ENCODE measurements around the gene IRGQ. TPM values are rescaled to one million over a fixed set of nuclear protein-coding genes. Genes with fewer than 3 reads are reported as not detected.

The IRGQ gene
- polyA plus RNA-seq, 1 donor from 2014 or later, result 156 TPM

DNA sequence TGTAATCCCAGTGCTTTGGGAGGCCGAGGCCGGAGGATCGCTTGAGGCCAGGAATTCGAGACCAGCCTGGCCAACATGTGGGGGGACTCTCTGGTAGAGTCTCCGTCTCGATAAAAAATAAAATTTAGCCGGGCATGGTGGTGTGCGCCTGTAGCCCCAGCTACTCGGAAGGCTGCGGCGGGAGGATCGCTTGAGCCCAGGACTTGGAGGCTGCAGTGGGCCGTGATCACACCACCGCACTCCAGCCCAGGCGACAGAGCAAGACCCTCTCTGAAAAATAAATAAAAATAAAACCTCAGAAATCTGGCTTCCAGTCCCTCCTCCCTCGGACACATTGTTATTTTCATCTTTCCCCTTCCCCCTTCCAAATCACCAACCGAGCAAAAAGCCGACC, 332 bp downstream of the IRGQ start:
- no peaks in the 10 kb centered on the region for H3F3A ChIP-seq (ENCODE audit: insufficient read depth, low read length, poor library complexity, severe bottlenecking)
- peak overlapping the region; percentile 99 for H3K4me3 ChIP-seq (ENCODE audit: low read length)
- no peaks in the 10 kb centered on the region for H3K27me3 ChIP-seq (ENCODE audit: insufficient read depth, low read depth, low read length)
- H3K9me3 ChIP-seq (ENCODE audit: low read length), result no peaks in the 10 kb centered on the region
- H2AFZ ChIP-seq (ENCODE audit: low read depth, low read length), result peak overlapping the region; percentile 48
- peak overlapping the region; percentile 60 for H3K4me2 ChIP-seq (ENCODE audit: low read length)
- TF ChIP-seq RAD21 (conservative IDR thresholded peaks at IDR 0.05) (peak; percentile 9), EP300 (conservative IDR thresholded peaks at IDR 0.05; ENCODE audit: poor library complexity, severe bottlenecking) (no peak), MXI1 (conservative IDR thresholded peaks at IDR 0.05; ENCODE audit: poor library complexity, severe bottlenecking) (peak; percentile 28), EZH2 (IDR thresholded peaks at IDR 0.05; ENCODE audit: borderline replicate concordance, insufficient read depth, low read length, poor library complexity, severe bottlenecking) (no peak), SMC3 (conservative IDR thresholded peaks at IDR 0.05; ENCODE audit: poor library complexity) (no peak)
- TF ChIP-seq, protein P1, sequence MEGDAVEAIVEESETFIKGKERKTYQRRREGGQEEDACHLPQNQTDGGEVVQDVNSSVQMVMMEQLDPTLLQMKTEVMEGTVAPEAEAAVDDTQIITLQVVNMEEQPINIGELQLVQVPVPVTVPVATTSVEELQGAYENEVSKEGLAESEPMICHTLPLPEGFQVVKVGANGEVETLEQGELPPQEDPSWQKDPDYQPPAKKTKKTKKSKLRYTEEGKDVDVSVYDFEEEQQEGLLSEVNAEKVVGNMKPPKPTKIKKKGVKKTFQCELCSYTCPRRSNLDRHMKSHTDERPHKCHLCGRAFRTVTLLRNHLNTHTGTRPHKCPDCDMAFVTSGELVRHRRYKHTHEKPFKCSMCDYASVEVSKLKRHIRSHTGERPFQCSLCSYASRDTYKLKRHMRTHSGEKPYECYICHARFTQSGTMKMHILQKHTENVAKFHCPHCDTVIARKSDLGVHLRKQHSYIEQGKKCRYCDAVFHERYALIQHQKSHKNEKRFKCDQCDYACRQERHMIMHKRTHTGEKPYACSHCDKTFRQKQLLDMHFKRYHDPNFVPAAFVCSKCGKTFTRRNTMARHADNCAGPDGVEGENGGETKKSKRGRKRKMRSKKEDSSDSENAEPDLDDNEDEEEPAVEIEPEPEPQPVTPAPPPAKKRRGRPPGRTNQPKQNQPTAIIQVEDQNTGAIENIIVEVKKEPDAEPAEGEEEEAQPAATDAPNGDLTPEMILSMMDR (IDR thresholded peaks at IDR 0.05; ENCODE audit: poor library complexity, severe bottlenecking), result no peak
- TF ChIP-seq, protein P2, sequence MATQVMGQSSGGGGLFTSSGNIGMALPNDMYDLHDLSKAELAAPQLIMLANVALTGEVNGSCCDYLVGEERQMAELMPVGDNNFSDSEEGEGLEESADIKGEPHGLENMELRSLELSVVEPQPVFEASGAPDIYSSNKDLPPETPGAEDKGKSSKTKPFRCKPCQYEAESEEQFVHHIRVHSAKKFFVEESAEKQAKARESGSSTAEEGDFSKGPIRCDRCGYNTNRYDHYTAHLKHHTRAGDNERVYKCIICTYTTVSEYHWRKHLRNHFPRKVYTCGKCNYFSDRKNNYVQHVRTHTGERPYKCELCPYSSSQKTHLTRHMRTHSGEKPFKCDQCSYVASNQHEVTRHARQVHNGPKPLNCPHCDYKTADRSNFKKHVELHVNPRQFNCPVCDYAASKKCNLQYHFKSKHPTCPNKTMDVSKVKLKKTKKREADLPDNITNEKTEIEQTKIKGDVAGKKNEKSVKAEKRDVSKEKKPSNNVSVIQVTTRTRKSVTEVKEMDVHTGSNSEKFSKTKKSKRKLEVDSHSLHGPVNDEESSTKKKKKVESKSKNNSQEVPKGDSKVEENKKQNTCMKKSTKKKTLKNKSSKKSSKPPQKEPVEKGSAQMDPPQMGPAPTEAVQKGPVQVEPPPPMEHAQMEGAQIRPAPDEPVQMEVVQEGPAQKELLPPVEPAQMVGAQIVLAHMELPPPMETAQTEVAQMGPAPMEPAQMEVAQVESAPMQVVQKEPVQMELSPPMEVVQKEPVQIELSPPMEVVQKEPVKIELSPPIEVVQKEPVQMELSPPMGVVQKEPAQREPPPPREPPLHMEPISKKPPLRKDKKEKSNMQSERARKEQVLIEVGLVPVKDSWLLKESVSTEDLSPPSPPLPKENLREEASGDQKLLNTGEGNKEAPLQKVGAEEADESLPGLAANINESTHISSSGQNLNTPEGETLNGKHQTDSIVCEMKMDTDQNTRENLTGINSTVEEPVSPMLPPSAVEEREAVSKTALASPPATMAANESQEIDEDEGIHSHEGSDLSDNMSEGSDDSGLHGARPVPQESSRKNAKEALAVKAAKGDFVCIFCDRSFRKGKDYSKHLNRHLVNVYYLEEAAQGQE (IDR thresholded peaks at IDR 0.05; ENCODE audit: borderline replicate concordance), result peak; percentile 74
- H3K27ac ChIP-seq (ENCODE audit: low read length), result peak overlapping the region; percentile 99
- H3K79me2 ChIP-seq (replicated peaks; ENCODE audit: insufficient read depth, low read length), result peaks cover 42% of the 10 kb centered on the region
- H3K9me2 ChIP-seq (ENCODE audit: insufficient read depth, low read length), result no peaks in the 10 kb centered on the region
- H3K36me3 ChIP-seq (ENCODE audit: insufficient read depth, low read length), result no peaks in the 10 kb centered on the region
- H3K9ac ChIP-seq (ENCODE audit: low read length), result peak overlapping the region; percentile 99
- H4K20me1 ChIP-seq (ENCODE audit: insufficient read depth), result peaks cover 4% of the 10 kb centered on the region

GRCh38 chr19:43594710-43595604, 977 bp downstream of the IRGQ start:
- H3K9me2 ChIP-seq (ENCODE audit: insufficient read depth, low read length), result no peaks in the 10 kb centered on the region
- H3K79me2 ChIP-seq (replicated peaks; ENCODE audit: insufficient read depth, low read length), result peaks cover 42% of the 10 kb centered on the region
- H4K20me1 ChIP-seq (ENCODE audit: insufficient read depth), result peaks cover 4% of the 10 kb centered on the region
- peak overlapping the region; percentile 99 for H3K4me3 ChIP-seq (ENCODE audit: low read length)
- peak overlapping the region; percentile 99 for H3K27ac ChIP-seq (ENCODE audit: low read length)
- no peaks in the 10 kb centered on the region for H3F3A ChIP-seq (ENCODE audit: insufficient read depth, low read length, poor library complexity, severe bottlenecking)
- TF ChIP-seq EZH2 (IDR thresholded peaks at IDR 0.05; ENCODE audit: borderline replicate concordance, insufficient read depth, low read length, poor library complexity, severe bottlenecking) (no peak), POLR2AphosphoS5 (IDR thresholded peaks at IDR 0.05) (peak; percentile 56), TAF1 (IDR thresholded peaks at IDR 0.05; ENCODE audit: low read depth) (peak; percentile 12), RAD21 (conservative IDR thresholded peaks at IDR 0.05) (peak; percentile 71), SMC3 (conservative IDR thresholded peaks at IDR 0.05; ENCODE audit: poor library complexity) (peak; percentile 75), MXI1 (conservative IDR thresholded peaks at IDR 0.05; ENCODE audit: poor library complexity, severe bottlenecking) (peak; percentile 42), EP300 (conservative IDR thresholded peaks at IDR 0.05; ENCODE audit: poor library complexity, severe bottlenecking) (no peak)
- TF ChIP-seq, protein P2 (IDR thresholded peaks at IDR 0.05; ENCODE audit: borderline replicate concordance), result peak; percentile 56
- TF ChIP-seq, protein P1 (IDR thresholded peaks at IDR 0.05; ENCODE audit: poor library complexity, severe bottlenecking), result peak; percentile 84
- H3K27me3 ChIP-seq (ENCODE audit: insufficient read depth, low read depth, low read length), result no peaks in the 10 kb centered on the region
- no peaks in the 10 kb centered on the region for H3K9me3 ChIP-seq (ENCODE audit: low read length)
- H3K36me3 ChIP-seq (ENCODE audit: insufficient read depth, low read length), result no peaks in the 10 kb centered on the region
- H3K4me2 ChIP-seq (ENCODE audit: low read length), result peak overlapping the region; percentile 78
- H2AFZ ChIP-seq (ENCODE audit: low read depth, low read length), result peak overlapping the region; percentile 48
- H3K9ac ChIP-seq (ENCODE audit: low read length), result peak overlapping the region; percentile 99
